CD4-positive, alpha-beta T cell treated with Interleukin-6 at 100 ng/mL for 8 hours (primary cell): ENCODE results near the gene SIRPG.

Experiments used
- DNase-seq: peaks from one replicate; pipeline ENCODE4 v3.0.0-alpha.2; 2020; ENCODE audit warnings: mixed read lengths, low spot score

Gene SIRPG

GRCh38 chr20:1595333-1595732 lies 62.2 kb downstream of the SIRPG start:
- DNase-seq, result no peak

- DNase-seq, result no peak
Measured at GRCh38 chr20:1588533-1589460, 68.8 kb downstream of the SIRPG start.

- no peak for DNase-seq
Measured at GRCh38 chr20:1587781-1588532, 69.6 kb downstream of the SIRPG start.

- no peak for DNase-seq
Measured at GRCh38 chr20:1579488-1579887, 78.1 kb downstream of the SIRPG start.
